Activated gamma-delta T cell treated with Interleukin-2 at 50 U/mL for 16 hours (primary cell): Measurements from ENCODE around the gene DNER.
"Not testable (repeated sequence)": the region's sequence is repeated elsewhere in the genome, so short reads cannot be mapped to it uniquely, and the experiment has no call there.

Experiments used
- DNase-seq: peaks from one replicate; pipeline ENCODE4 v3.0.0-alpha.2; 2020

DNER gene

DNA sequence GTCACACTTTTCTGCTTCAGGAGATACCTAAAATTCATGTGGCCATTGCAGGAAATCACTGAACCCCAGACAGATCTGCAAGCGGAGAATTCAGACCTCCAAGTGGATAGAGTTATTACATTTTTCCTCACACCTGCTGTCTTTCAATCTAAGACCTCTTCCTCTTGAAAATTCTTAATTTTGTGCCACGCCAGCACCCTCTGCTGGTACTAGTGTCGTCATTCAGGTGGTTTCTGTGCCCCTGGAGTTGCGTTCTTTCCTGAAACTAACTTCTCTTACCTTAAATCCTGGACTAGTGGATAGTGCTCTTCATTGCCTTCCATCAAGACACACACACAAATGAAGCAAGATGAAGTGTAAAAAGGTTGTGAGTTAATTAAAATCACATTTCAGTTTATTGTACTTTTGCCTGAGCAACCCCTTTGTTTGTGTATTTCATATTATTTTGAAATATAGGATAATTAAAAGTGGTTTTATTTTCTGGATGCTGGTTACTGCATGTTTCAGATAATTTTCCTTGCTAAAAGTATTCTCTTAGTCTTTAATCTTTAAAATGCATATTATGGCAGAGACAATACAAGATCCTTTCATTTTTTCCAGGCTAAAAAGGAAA is 1.6 kb upstream of the DNER start:
- DNase-seq: no peak

- DNase-seq: peak; percentile 9
These were observed 584 bp upstream of the DNER start for GRCh38 chr2:229714736-229715541.

GRCh38 chr2:229713371-229714079 is 830 bp downstream of the DNER start:
- DNase-seq: no peak

DNA sequence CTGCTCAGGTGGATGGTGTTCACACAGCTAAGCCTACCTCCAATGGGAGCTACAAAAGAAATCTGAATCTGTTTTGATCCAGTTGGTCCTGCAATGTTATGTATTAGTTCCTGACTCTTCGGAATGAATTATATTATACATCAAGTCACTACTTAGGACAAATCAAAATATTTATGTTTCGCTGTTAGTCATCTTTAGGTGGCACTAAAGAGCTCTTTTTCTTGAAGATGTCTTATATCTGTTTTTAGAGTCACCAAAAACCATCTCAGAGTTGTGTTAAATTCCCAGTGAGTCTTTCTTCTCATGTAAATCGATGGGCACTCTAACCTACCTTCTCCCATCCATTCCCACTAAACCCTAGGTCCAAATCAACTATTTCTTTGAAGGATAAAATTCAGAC is 2.2 kb downstream of the DNER start:
- DNase-seq: no peak

- DNase-seq: no peak
These were observed 6.0 kb downstream of the DNER start for GRCh38 chr2:229708335-229708734.

DNA sequence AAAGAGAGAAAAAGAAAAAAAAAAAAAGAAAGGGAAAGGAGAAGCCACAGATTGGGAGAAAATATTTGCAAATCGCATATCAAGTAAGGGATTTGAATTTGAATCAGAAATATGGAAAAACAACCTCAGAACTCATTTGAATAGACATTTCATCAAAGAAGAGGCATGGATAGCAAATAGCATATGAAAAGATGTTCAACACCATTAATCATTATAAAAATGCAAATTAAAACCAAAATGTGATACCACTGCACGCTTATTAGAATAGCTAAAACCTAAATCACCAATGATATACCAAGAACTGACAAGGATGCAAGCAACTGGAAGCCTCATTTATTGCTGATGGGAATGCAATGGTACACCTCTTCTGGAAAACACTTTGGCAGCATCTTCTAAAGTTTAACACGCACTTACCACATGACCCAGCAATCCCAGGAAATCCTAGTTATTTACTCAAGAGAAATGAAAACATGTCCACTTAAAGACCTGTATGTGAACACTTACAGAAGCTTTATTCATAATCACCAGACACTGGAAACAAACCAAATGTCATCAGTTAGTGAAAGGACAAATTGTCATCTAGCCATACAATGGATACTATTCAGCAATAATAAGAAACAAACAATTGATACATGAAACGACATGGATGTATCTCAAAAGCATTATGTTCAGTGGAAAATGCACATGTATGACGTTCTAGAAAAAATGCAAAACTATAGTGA is 10.3 kb downstream of the DNER start:
- no peak for DNase-seq

GRCh38 chr2:229701716-229702115 is 12.6 kb downstream of the DNER start:
- DNase-seq: no peak

DNA sequence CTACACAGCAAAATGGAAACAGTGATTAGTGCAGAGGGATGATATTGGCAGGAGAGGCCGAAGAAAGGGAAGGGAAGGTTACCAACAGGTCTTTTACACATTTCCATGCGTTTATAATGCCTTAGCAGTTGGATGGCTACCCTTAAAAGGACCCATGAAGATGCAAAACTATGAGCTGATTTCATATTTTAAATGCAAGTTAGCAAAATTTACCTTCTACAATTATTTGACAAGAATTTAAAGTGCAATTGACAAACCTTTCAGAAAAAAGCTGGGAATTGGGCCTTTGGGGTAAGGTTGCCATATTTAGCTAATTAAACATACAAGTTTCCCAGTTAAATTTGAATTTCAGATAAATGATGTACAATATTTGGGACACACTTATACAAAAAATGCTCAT is 13.3 kb downstream of the DNER start:
- no peak for DNase-seq

- no peak for DNase-seq
These were observed 18.4 kb downstream of the DNER start for GRCh38 chr2:229695961-229696360.

DNA sequence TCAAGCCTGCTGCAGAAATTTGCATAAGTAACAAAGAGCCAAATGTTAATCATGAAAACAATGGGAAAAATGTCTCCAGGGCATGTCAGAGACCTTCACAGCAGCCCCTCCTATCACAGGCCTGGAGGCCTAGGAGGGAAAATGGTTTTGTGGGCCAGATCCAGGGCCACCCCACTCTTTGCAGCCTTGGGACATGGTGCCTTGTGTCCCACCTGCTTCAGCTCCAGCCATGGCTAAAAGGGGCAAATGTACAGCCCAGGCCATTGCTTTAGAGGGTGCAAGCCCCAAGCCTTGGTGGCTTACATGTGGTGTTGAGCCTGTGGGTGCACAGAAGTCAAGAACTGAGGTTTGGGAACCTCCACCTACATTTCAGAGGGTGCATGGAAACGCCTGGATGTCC is 20.5 kb downstream of the DNER start:
- DNase-seq: not testable (repeated sequence)

- DNase-seq: no peak
These were observed 22.7 kb downstream of the DNER start for GRCh38 chr2:229691631-229692030.

DNA sequence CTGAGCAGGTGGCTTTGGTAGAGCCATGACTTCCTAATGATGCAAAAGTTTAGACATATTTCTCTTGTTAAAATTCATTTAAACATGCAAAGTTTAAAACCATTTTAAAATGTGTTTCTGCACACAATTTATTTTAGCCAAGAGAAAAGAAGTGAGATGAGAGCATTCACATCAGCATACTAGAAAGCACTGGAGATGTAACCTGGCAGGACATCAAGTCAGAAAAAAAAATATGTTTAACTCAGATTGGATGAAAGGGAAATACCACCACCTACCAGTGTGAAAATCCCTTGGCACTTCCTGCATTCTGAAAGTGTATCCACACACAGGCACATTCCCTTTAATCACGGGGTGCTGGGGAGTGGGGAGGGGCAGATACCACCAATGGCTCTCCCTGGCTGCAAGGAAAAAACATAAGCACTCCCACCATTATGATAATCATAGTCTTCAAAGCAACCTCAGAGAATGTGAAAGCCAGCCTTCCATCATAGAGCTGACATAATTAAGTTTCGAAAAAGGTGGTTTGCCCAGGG is 25.0 kb downstream of the DNER start:
- no peak for DNase-seq

GRCh38 chr2:229688141-229688540 is 26.2 kb downstream of the DNER start:
- no peak for DNase-seq

DNA sequence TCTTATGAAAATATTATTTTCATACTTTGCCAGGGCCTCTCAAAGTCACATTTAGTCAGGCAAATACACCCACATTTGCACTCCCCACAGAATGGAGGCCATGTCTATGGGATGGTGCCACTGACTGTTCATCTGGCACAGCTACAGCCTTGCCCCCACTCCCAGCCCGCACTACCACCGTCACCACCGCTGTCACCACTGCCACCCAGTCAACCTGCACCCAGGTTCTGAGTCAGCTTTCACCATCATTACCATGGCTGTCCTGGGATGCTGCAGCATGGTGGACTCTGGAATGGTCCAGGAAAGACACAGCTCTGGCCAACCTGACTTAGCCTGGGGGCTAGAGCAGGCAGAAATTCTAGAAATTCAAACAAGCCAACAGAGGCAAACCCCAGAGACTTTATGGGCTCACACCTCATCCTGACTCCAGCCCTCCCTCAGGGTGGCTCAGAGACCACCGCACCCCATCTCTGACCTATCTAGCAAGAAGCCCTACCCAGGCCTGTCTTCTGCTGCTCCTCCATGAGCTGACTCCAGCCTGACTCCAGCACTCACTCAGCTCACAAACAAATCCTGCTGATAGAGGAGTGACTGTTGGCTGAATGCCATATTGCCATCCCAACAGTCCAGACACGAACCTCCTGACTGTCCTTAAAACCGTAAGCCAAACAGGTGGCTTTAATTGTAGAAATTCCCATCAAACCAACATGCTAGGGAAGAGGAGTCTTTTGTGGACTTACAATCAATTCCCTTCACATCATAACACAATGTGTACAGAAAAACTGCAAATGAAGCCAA is 28.0 kb downstream of the DNER start:
- no peak for DNase-seq

DNA sequence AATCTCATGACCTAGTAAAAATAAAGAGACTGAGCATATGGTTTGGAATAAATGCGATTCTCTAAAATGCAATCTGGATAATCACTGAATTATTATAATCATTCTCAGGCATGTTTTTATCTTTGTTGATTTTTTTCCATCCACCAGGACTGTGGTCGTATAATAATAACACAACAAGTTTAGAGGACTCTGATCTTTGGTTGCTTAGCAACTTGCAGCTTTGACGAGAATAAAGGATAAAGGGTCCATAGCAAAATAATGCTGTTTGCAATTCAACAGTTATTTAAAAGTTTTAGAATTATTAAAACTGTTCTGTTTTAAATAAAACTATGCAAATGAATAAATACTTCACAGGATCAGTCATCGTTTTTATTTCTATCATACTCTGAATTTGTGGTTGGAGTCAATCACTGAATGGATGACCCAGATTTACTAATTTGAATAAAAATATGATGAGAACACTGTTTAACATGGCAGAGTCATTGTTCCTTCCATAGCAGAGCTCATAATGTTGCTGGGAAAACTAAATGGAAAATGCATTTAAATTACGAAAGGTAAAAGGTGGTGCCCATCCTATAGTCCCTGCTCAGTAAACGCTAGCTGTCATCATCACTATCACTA is 29.3 kb downstream of the DNER start:
- no peak for DNase-seq

DNA sequence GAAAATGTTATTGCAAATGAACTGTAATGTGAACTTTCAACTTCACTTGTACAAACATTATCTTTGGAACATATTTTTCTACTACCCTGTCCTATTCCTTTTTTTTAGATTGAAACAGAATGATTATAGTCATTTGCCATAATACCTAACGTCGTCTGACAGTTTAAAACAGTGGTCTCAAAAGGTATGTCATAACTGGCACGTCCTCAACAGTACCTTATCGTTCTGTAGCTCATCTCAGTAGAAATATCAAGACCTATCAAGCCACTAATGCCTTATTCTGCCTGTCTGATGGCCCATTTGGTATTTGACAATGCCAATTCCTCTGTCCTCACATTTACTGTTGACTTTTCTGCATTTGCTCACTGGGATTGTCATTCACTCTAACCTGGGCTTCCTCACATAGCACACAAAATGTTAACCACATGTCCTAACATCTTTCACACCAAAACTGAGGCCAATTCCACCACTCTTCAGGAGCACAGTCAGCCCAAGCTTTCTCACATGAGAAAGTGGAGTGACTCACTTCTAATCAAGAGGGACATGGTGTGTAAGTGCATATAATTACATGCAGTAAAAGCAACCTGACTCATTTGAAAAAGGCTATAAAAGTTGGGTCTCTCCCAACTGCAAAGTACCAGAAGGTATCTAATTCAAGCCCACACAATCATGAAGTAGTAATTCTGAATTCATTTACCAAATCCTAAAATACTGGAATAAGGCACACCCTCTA is 34.8 kb downstream of the DNER start:
- DNase-seq: no peak

- no peak for DNase-seq
These were observed 38.8 kb downstream of the DNER start for GRCh38 chr2:229675569-229675968.

DNA sequence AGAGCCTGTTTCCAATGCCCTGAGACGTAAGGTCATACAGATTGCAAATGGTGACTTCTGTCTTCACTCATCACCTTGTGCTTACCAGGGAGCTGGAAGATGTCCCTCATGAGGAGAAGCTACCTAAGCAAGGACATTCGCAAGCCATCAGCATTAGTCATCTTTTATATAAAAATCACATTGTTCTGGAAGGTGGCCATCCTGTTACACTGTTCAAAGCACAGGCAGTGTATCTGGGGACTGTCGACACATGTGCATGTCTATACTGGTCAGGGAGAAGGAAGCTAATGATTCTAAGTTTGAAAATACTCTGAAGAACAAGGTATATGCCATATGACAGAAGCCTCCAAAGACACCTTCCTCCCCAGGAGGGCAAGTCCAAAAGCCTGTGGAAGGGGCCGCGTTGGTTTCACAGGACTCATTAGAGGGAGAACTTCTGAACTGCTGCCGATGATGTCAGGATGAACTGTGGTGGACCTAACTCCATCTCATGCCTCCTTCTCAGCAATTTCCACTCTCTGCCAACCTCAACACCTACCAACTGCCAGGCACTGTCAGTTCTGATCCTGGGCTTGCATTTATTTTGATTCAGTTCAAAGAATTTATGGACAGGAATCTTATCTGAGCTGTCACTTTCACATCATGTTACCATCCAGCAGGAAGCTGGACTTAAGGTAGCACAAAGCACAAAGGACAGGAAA is 39.4 kb downstream of the DNER start:
- DNase-seq: no peak

DNA sequence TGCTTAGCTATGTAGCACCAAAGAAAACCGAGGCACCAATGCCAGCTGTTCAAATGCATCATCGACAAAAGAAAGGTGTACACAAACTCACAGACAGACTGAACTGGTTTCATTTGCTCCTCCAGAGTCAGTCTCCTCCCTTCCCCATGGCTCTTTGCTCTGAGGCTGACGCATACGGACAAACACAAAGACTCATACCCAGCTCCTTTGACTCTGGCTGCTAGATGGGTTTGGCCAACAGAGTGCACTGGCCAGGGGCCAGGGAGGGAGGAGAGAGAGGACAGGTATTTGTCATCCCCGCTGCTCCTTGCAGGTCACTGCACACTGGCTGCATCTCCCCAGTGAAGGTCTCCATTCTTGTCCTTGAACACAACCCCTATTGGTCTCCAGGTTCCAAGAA is 40.7 kb downstream of the DNER start:
- DNase-seq: no peak

DNA sequence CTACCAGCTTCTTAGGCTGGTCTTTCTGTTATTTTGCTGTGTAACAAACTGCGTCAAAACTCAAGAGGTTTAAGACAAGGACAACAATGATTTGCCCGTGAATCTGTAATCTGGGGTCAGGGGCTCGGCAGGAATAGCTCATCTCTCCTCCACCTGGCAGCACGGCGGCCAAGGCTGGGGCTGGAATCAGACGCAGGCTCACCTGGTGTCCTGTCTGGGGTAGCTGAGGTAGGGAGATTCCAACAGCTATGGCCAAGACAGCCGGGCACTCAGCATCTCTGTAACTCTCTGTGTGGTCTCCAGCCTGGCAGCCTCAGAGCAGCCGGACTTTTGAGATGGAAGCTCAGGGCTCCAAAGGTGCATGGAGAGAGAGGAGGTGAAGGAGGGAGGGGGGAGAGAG is 42.3 kb downstream of the DNER start:
- DNase-seq: no peak
